GM12873 (cell line): ENCODE data around the gene TBC1D4.

ENCODE experiments used
- TF ChIP-seq, protein P1 (sequence below): IDR thresholded peaks from 2 replicates; pipeline ENCODE4 v1.5.1; 2012; ENCODE audit warnings: low read depth, mild to moderate bottlenecking, moderate library complexity, low read length, control low read depth; ENCODE audit not compliant: insufficient read depth; ENCODE audit errors: missing control alignments

TBC1D4 gene

DNA sequence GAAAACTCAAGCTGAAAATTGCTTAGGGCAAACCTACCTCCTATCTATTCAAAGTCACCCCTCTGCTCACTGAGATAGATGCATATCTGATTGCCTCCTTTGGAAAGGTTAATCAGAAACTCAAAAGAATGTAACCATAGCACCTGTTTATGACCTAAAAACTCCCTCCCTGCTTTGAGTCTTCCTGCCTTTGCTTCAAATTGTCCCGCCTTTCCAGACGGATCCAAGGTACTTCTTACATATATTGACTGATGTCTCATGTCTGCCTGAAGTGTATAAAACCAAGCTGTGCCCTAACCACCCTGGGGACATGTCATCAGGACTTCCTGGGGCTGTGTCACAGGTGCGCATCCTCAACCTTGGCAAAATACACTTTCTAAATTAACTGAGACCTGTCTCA, 118.6 kb downstream of the TBC1D4 start:
- TF ChIP-seq, protein P1, sequence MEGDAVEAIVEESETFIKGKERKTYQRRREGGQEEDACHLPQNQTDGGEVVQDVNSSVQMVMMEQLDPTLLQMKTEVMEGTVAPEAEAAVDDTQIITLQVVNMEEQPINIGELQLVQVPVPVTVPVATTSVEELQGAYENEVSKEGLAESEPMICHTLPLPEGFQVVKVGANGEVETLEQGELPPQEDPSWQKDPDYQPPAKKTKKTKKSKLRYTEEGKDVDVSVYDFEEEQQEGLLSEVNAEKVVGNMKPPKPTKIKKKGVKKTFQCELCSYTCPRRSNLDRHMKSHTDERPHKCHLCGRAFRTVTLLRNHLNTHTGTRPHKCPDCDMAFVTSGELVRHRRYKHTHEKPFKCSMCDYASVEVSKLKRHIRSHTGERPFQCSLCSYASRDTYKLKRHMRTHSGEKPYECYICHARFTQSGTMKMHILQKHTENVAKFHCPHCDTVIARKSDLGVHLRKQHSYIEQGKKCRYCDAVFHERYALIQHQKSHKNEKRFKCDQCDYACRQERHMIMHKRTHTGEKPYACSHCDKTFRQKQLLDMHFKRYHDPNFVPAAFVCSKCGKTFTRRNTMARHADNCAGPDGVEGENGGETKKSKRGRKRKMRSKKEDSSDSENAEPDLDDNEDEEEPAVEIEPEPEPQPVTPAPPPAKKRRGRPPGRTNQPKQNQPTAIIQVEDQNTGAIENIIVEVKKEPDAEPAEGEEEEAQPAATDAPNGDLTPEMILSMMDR, result no peak

DNA sequence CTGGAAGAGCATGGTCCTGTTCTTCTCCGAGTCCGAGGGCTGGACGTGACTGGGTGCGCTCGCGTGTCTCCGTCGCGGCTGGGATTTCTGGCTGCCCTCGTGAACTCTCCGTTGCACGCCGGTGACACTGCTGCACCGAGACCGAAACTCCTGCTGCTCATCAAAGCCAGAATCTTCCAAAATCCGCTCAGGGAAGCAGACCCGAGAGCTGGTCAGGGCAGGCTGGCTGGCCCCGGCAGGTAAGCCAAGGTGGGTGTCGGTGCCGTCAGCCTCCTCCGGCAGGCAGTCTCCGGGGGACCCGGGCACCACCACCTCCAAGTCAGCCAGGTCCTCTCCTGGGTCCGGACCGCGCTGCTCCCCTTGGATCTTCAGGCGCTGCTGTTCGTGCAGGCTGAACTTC, 119.9 kb downstream of the TBC1D4 start:
- TF ChIP-seq, protein P1, result no peak

DNA sequence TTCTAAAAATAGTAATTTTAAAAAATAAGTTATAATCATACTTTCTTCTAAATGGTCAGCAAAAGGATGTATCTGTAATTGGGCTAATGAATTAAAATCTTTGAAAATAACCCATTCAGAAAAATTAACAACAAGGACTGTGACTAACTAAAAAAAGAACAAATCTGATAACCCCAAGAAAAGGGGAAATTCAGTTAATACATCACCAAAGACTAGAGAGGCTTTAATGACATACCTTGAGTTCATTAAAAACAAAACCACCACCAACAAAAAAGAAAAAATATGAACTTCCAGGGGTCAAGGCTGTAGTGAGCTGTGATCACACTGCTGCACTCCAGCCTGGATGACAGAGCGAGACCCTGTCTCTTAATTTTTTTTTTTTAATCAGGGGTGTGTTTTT, 121.8 kb downstream of the TBC1D4 start:
- TF ChIP-seq, protein P1, result no peak

DNA sequence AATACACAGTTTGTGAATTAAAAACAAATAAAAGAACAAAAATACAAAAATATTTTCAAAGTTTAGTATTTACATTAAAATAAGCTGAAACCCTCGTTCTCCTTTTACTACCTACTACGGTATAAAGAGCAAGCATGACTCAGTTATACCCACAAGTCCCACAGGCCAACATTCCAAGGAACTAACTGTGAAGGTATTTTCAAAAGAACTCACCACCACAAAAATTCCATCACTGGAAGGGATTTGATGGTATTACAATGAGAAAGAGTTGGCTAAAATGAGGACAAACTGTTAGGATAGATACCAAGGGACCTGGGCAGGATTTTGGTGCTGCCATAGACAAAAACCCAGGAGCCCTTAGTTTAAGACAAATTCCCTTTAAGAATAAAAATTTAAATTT, 122.7 kb downstream of the TBC1D4 start:
- TF ChIP-seq, protein P1, result no peak

DNA sequence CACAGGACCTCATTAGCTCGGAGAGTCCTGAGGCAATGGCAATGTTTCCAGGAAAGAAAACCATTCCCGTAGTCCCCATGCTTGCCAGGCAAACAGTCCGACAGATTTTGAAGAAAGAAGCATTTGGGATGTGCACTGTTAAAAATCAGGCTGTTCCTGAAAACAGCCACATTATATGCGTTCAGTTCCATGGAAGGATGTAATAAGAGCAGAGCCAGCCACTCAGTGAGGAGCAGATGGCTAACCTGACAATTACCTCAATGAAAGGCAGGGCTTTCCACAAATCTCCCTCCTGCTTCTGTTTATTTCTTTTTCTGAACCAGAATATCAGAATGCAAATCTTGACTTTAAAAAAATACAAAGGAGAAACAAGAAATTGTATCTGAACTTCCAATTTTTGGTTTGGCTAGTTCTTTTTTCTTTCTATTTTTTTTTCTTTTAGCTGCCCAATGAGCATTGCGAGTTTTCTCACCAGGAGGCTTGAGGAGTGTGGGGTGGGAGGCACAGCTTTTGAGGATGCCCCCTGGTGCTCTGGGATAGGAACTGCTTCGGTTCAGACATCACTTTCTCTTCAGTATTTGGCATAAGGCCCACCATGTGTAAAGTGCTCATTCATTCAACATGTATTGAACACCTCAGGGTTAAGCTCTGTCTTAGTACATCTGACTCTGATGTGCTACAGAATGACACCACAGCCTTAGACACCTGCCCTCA, 124.2 kb downstream of the TBC1D4 start:
- TF ChIP-seq, protein P1, result peak; percentile 79

DNA sequence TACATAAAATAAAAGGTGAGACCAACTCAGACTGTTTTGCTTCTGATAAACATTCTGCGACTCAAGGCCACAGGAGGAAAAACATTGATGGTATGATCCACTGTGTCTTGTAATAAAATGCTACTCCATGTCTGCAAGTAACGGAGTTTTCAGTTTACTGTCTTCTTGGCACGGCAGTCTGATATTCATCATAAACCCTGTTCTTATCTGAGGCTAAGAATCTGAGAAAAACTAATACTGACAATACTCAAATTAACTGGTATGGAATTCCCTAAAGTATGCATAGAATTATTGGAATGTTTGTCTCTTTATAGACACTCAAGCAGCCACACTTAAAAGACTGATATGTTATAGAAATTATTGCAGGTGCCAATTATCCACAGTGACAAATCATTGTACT, 125.5 kb downstream of the TBC1D4 start:
- TF ChIP-seq, protein P1, result no peak

DNA sequence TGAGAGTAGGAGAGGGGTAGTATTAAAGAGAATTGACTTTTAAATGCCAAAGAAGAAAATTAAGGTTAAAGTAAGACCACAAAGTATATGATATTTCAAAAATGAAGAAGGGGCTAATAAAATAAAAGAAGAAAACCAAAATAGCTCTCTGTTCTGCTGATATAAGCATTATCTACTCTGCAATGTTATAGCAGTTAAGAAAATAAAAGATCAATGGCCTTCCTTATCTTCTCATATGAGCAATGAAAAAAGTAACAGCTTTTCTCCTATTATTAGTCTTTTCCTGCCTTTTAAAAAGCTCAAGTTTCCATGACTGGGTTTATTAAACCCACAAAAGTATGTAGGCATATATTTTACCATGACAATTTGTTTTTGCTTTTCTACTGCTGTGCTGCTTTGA, 126.4 kb downstream of the TBC1D4 start:
- TF ChIP-seq, protein P1, result no peak
